NCI-H82 (cell line): ENCODE measurements around the gene EIF3L.

Source experiments
- DNase-seq: peaks from one replicate; lab custom pipeline; 2025; lab: John Stamatoyannopoulos, UW

EIF3L gene

GRCh38 chr22:37854946-37855345, 5.7 kb downstream of the EIF3L start:
- no peak for DNase-seq

GRCh38 chr22:37855462-37855861, 6.2 kb downstream of the EIF3L start:
- DNase-seq: no peak

- DNase-seq: no peak
Observed at GRCh38 chr22:37860796-37861421, 11.7 kb downstream of the EIF3L start.

- no peak for DNase-seq
Observed at GRCh38 chr22:37862570-37863325, 13.5 kb downstream of the EIF3L start.

GRCh38 chr22:37865510-37865909, 16.3 kb downstream of the EIF3L start:
- DNase-seq: peak; percentile 70

- DNase-seq: peak; percentile 21
Observed at GRCh38 chr22:37870273-37870672, 21.1 kb downstream of the EIF3L start.

- DNase-seq: no peak
Observed at GRCh38 chr22:37880668-37881440, 31.6 kb downstream of the EIF3L start.

- DNase-seq: no peak
Observed at GRCh38 chr22:37884420-37884819, 35.2 kb downstream of the EIF3L start.

GRCh38 chr22:37887584-37888378, 38.6 kb downstream of the EIF3L start:
- DNase-seq: no peak

- DNase-seq: no peak
Observed at GRCh38 chr22:37891926-37892325, 42.7 kb downstream of the EIF3L start.

- no peak for DNase-seq
Observed at GRCh38 chr22:37892566-37893335, 43.5 kb downstream of the EIF3L start.

GRCh38 chr22:37893583-37893983, 44.4 kb downstream of the EIF3L start:
- no peak for DNase-seq

GRCh38 chr22:37894939-37895670, 45.9 kb downstream of the EIF3L start:
- DNase-seq: no peak

GRCh38 chr22:37896181-37896592, 47.0 kb downstream of the EIF3L start:
- no peak for DNase-seq

- no peak for DNase-seq
Observed at GRCh38 chr22:37896939-37897338, 47.7 kb downstream of the EIF3L start.

GRCh38 chr22:37897807-37898206, 48.6 kb downstream of the EIF3L start:
- no peak for DNase-seq

- no peak for DNase-seq
Observed at GRCh38 chr22:37898441-37899181, 49.4 kb downstream of the EIF3L start.

- DNase-seq: peak; percentile 52
Observed at GRCh38 chr22:37904572-37905533, 55.6 kb downstream of the EIF3L start.
